Adrenal gland (tissue), 12 donors: ENCODE results near the gene CD74. TPM values are rescaled to one million over a fixed set of nuclear protein-coding genes. Genes with fewer than 3 reads are reported as not detected.

ENCODE experiments used
- DNase-seq, 7 donors: peaks; one replicate each; pipeline ENCODE4 v3.0.0-alpha.2; 2019 to 2020
- H3K27ac ChIP-seq, 5 donors: fragments of 200-600 bp; sonication (generic) in 4 of 5; 1 replicate in 3 of 5; 2 replicates in 2 of 5; pipeline versions ENCODE4 v1.5.1 to v1.8.0; 2016 to 2020; ENCODE audit warnings: mild to moderate bottlenecking in 1 of 5
- H3K27me3 ChIP-seq: fragments of 200-600 bp; 2 replicates; pipeline ENCODE4 v1.8.0; 2021
- H3K36me3 ChIP-seq, 2 donors: fragments of 200-600 bp; replicated peaks in 1 of 2; 1 replicate in 1 of 2; 2 replicates in 1 of 2; pipeline versions ENCODE4 v1.5.1 to v1.8.0; 2018 to 2022
- H3K4me1 ChIP-seq, 2 donors: fragments of 200-600 bp; replicated peaks in 1 of 2; 1 replicate in 1 of 2; 2 replicates in 1 of 2; pipeline versions ENCODE4 v1.5.1 to v1.8.0; 2018 to 2021
- H3K4me3 ChIP-seq, 4 donors: fragments of 200-600 bp; sonication (generic) in 3 of 4; one replicate each; pipeline ENCODE4 v1.5.1; 2016 to 2018
- H3K9me3 ChIP-seq, 3 donors: fragments of 200-600 bp; sonication (generic) in 1 of 3; replicated peaks in 1 of 3; 1 replicate in 2 of 3; 2 replicates in 1 of 3; pipeline versions ENCODE4 v1.5.1 to v1.8.0; 2016 to 2021
- CTCF ChIP-seq, 6 experiments: fragments of 450-650 bp in 4 of 6; fragments of 200-600 bp in 2 of 6; sonication (generic) in 1 of 6; IDR thresholded peaks; 1 replicate in 5 of 6; 2 replicates in 1 of 6; pipeline versions ENCODE4 v1.5.1 to v1.8.0; 2016 to 2021; ENCODE audit warnings: antibody characterized with exemption in 6 of 6, mild to moderate bottlenecking in 2 of 6, moderate library complexity in 1 of 6
- POLR2A ChIP-seq, 2 donors: fragments of 450-650 bp; IDR thresholded peaks; one replicate each; pipeline ENCODE4 v1.6.1; 2017; ENCODE audit warnings: antibody characterized with exemption in 2 of 2, mild to moderate bottlenecking in 2 of 2, moderate library complexity in 1 of 2
- WGBS, 4 donors: extraction: QIAGEN DNeasy Blood & Tissue Kit in 2 of 4; methylation state at CpG; one replicate each; pipeline versions ENCODE4 v1.1.5 to v1.1.7; 2013 to 2017; 5-methylcytosine and 5-hydroxymethylcytosine counted together
- intact Hi-C, 2 donors: fragments of 100-400 bp; cut with DNase I; formaldehyde crosslinking; loops; one replicate each; pipeline versions ENCODE4 v1.14.1 to v1.15.0; 2022 to 2023
- polyA plus RNA-seq, 3 donors: library from polyadenylated mRNA; stranded (reverse); fragments of 200-250 nt in 2 of 3; fragments of 350-450 nt in 1 of 3; fragmentation: Illumina TruSeq in 1 of 3; extraction: RNeasy Lipid Tissue Mini Kit (QIAGEN cat#74804) in 1 of 3; gene quantifications; one replicate each; pipeline ENCODE4 v1.2.3, GENCODE V29; 2013 to 2014
- total RNA-seq, 9 donors: library from RNA; depleted of rRNA in 4 of 9; stranded (reverse); fragments of >200 nt in 4 of 9; fragments of 120-200 nt in 1 of 9; fragmentation: NEBNext Ultra II Directional in 1 of 9; extraction: Animal tissue kit (Norgen Biotek cat#: 25700) in 1 of 9; gene quantifications; one replicate each; pipeline versions ENCODE4 v1.1.0 to v1.2.4, GENCODE V29; 2013 to 2023
- donor health status: healthy with polysubstance abuse.
- donor health status: Bipolar disorder and iron deficiency.
- donor health status: DM: yes; HTN: yes; CAD: no.
- donor health status: DM: no; HTN: no; CAD: no.
- donor health status: DM: no; HTN: no; CAD: no.
- donor health status: DM: yes; HTN: yes; CAD: no.

CD74 gene
- total and polyA plus RNA-seq, 12 donors: 71.4 to 3,185 (median 1,084) TPM

GRCh38 chr5:150407096-150407720, 5.5 kb downstream of the CD74 start:
- TF ChIP-seq POLR2A (IDR thresholded peaks at IDR 0.05): no peak
- no peak for TF ChIP-seq CTCF (IDR thresholded peaks at IDR 0.05)
- Histone ChIP-seq H3K36me3 (peaks cover 0 to 41% of the 10 kb centered on the region in 2 donors), H3K9me3 (no peaks in the 10 kb centered on the region), H3K27me3 (no peaks in the 10 kb centered on the region), H3K4me3 (no peak overlapping the region), H3K27ac (peak overlapping the region in 2 of 5 donors; percentile 52 to 55), H3K4me1 (peaks cover 21 to 25% of the 10 kb centered on the region in 2 donors)
- intact Hi-C loops: no loop called here
- WGBS, 4 donors: 76 to 86% (median 80%) methylated on average over 7 to 13 of the region's 13 CpGs
- no peak for DNase-seq

GRCh38 chr5:150406723-150407095, 6.0 kb downstream of the CD74 start:
- Histone ChIP-seq H3K27me3 (no peaks in the 10 kb centered on the region), H3K4me1 (peaks cover 20 to 21% of the 10 kb centered on the region in 2 donors), H3K9me3 (no peaks in the 10 kb centered on the region), H3K36me3 (peaks cover 0 to 46% of the 10 kb centered on the region in 2 donors), H3K27ac (peak overlapping the region in 1 of 5 donors; percentile 55), H3K4me3 (no peak overlapping the region)
- no peak for DNase-seq
- TF ChIP-seq POLR2A (IDR thresholded peaks at IDR 0.05) (no peak), CTCF (IDR thresholded peaks at IDR 0.05) (no peak)
- WGBS, 4 donors: 80 to 85% (median 83%) methylated on average over 7 to 10 of the region's 10 CpGs
- intact Hi-C loops: no loop called here

GRCh38 chr5:150406103-150406722, 6.5 kb downstream of the CD74 start:
- DNase-seq: no peak
- Histone ChIP-seq H3K9me3 (no peaks in the 10 kb centered on the region), H3K4me1 (peaks cover 16 to 20% of the 10 kb centered on the region in 2 donors), H3K36me3 (peaks cover 0 to 51% of the 10 kb centered on the region in 2 donors), H3K27ac (peak overlapping the region in 1 of 5 donors; percentile 55), H3K4me3 (no peak overlapping the region), H3K27me3 (no peaks in the 10 kb centered on the region)
- no peak for TF ChIP-seq CTCF (IDR thresholded peaks at IDR 0.05)
- TF ChIP-seq POLR2A (IDR thresholded peaks at IDR 0.05): no peak
- WGBS, 4 donors: 82 to 88% (median 85%) methylated on average over 3 to 4 of the region's 4 CpGs
- intact Hi-C loops: no loop called here

GRCh38 chr5:150404941-150405816, 7.5 kb downstream of the CD74 start:
- no peaks in the 10 kb centered on the region for H3K9me3 ChIP-seq
- H3K4me3 ChIP-seq: no peak overlapping the region
- intact Hi-C loops: no loop called here
- H3K36me3 ChIP-seq: peaks cover 0 to 59% of the 10 kb centered on the region in 2 donors
- H3K27ac ChIP-seq: peak overlapping the region in 1 of 5 donors; percentile 1
- no peak for DNase-seq
- WGBS, 4 donors: 88 to 95% (median 91%) methylated on average over 9 of the region's 9 CpGs
- H3K27me3 ChIP-seq: no peaks in the 10 kb centered on the region
- TF ChIP-seq POLR2A (IDR thresholded peaks at IDR 0.05): no peak
- no peak for TF ChIP-seq CTCF (IDR thresholded peaks at IDR 0.05)
- peaks cover 9 to 10% of the 10 kb centered on the region in 2 donors for H3K4me1 ChIP-seq
